Effector CD8-positive, alpha-beta T cell (primary cell): ENCODE data around the gene RPN1.
"Not testable (repeated sequence)": the region's sequence is repeated elsewhere in the genome, so short reads cannot be mapped to it uniquely, and the experiment has no call there.

ENCODE experiments used
- DNase-seq: peaks from one replicate; lab custom pipeline; 2025; lab: John Stamatoyannopoulos, UW

The RPN1 gene

GRCh38 chr3:128609294-128609693 lies 41.3 kb downstream of the RPN1 start:
- DNase-seq = no peak

DNA sequence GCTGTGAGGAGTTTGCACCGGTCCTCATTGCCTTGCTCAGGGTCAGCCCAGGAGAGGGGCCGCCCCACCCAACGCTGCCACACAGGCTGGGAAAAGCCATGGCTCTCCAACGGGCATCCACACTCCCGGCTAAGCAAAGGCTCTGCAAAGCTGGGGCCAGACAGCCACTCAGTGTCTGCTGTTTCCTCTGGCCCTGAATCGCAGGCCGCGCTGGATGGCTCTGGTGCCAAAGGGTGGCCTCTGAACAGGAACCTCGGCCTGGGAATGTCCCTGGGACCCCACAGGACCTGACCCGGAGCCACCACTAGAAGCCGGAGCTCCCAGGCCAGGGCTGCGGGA lies 42.9 kb downstream of the RPN1 start:
- DNase-seq = no peak

- DNase-seq = no peak
Observed at GRCh38 chr3:128606094-128606493, 44.5 kb downstream of the RPN1 start.

GRCh38 chr3:128605091-128606046 lies 45.2 kb downstream of the RPN1 start:
- DNase-seq = no peak

DNA sequence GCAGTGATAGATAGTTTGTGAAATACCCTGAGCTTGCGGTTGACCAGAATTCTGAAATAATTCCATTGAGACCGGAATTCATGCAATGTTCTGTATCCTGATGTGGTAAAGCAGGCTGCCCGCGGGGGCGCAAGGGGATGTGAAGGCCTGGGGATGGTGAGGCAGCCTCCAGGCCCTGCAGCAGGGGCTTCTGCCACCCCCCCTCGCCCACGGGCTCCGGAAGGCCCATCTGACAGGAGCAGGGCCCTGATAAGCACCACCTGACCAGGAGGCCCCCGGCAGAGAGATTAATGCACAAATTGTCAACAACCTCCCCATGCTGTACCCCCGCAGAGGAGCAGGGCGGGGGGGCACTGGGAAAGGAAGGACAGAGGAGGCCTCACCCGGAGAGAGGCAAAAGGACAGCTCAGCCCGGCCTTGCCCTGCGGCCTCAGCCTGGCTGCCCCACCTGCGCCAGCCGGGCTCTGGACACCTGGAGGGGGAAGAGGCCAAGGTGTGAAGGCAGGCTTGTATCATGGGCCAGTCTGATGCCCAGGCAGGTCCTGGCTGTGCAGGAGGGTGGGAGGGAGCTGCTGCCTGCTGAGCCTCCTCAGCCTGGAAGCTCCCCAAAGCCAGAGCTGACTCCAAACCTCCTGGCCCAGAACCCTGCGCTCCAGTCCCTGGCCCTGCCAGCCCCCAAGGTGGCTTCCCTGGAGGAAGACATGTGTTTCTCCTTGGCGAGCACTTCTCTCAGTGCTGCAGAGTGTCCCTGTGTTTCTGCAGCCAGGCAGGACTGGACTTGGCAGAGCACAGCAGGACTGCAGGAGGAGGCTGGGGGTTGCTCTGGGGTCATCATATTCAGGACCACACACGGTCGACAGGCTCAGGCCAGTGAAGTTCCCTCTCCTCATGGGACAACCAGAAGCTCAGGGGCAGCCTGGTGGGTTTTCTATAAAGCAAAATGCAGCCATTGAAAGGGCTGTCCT lies 46.5 kb downstream of the RPN1 start:
- no peak for DNase-seq

DNA sequence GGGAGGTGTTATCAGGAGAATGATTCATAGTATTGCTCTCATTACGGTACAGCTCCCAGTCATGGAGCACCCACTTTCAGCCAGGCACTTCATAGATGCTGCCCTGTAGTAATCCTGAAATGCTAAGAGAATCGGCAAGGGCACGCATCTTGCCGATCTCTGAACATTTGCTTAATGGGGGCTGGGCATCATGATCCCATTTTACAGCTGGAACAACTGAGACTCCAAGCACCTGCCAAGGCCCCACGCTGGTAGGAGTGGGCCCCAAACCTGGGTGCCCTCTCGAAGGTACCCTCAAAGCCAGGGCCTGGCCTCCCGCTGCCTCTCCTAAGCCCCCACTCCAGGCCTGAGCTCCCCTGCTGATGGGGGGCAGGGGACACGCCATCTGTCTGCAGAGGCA lies 47.3 kb downstream of the RPN1 start:
- no peak for DNase-seq

DNA sequence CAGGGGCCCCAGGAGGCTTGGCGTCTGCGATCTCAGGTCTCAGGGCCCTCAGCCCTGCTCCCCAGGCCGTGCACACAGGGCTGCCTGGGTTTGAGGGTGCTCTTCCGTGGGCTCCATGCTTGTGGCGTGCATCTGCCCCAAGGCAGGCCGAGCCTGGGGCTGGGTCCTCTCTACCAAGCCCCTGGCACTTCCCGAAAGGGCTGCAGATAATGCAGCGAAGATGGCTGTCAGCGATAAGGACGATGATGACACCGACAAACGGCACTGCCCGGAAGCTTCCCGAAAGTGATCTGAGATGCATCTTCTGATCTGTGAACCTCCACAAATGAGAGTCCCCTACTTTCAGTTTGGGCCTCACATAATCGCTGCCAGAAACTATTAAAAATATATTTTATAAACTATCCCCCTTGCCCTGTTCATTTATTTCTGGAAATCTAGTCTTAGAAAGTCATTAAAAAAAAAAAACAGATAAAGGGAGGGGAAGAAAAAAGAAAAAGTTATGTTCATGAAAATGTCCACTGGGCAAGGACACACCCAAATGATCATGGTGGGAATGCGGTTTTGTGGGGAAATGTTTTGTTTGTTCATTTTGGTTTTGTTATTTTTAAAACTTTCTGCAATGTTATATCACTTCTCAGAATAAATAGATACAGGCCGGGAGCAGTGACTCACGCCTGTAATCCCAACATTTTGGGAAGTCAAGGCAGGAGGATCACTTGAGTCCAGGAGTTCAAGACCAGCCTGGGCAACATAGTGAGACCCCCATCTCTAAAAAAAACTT lies 51.5 kb downstream of the RPN1 start:
- DNase-seq = no peak

- no peak for DNase-seq
Observed at GRCh38 chr3:128597900-128598299, 52.7 kb downstream of the RPN1 start.

- DNase-seq = no peak
Observed at GRCh38 chr3:128592864-128593263, 57.8 kb downstream of the RPN1 start.

DNA sequence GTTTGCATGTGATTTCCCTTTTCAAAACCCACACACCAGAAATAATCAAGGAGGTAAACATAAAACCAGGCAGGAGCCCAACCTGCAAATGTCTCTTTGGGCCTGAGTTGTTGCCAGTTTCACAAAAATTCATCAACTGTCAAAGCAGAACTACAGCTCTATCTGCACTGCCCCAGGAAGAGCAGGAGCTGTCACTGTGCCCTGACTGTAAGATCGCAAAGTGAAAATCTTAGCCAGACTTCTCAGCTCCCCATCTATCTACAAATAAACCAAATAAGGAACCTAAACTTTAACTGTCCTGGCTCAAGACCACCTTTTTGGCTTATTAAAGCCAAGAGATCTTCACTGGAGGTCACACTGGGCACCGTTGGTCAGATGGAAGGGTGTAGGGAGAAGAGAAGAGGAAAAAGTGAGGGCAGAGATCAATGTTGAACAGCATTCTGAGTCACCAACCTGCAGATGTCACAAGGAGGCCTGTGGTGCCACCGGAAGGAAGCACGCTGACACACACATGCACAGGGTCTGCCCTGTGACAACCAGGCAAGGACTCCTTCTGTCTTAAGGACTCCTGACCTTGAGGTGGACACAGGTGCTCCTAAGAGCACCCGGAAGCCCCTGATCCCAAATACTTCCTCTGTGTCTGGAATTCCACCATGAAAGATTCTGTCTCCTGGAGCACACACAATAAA lies 58.7 kb downstream of the RPN1 start:
- DNase-seq = no peak

GRCh38 chr3:128590948-128591347 lies 59.7 kb downstream of the RPN1 start:
- no peak for DNase-seq

- DNase-seq = not testable (repeated sequence)
Observed at GRCh38 chr3:128589985-128590384, 60.6 kb downstream of the RPN1 start.

DNA sequence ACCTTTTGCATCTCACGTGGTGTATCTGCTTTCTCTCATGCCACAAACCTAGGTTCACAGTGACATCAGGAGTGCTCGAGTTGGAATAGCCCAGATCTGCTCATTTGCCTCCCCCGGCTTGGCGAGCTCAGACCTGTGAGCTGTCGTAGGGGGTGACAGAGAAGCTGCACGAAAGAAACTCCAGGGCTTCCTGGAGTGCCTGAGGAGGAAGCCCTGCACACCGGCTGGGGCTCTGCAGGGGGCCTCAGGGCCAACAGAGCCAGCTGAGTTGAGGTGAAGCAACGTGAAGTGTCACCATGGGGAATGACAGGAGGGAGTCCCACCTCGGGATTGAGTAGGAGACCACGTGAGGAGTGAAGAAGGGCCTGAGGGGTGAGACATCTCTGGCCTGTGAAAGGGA lies 62.5 kb downstream of the RPN1 start:
- DNase-seq = no peak

DNA sequence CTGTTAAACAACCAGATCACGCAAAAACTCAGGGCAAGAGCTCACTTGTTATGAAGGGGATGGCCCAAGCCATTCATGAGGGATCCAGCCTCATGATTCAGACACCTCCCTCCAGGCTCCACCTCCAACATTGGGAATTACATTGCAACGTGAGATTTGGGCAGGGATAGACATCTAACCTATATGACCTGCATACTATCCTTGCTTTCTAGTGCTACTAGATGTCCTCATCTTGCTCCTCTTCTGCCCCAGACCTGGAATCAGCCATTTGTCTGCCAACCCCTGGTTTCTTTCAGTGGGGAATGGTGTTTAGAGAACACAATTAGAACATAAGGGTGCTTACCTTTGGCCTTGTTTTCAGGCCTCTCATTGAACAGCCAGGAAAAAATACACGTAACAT lies 63.2 kb downstream of the RPN1 start:
- DNase-seq = no peak

GRCh38 chr3:128586932-128587331 lies 63.7 kb downstream of the RPN1 start:
- not testable (repeated sequence) for DNase-seq

GRCh38 chr3:128586391-128586790 lies 64.2 kb downstream of the RPN1 start:
- DNase-seq = not testable (repeated sequence)

DNA sequence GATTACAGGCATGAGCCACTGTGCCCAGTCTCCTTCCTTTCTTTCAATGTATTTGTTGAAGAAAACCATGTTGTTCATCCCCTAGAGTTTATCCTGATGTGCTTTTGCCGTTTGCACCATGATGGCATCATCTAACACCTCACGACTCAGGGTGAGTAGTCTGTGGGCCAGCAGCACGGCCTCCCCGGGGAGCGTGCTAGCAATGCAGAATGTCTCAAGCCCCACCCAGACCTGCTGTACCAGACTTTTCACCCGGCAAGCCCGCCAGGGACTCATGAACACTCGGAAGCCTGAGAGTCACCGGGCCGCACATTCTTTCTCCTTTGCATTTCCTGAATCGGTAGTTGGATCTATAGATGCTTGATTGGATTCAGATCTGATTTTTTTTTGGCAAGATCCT lies 64.6 kb downstream of the RPN1 start:
- no peak for DNase-seq

GRCh38 chr3:128585189-128585588 lies 65.4 kb downstream of the RPN1 start:
- DNase-seq = no peak

DNA sequence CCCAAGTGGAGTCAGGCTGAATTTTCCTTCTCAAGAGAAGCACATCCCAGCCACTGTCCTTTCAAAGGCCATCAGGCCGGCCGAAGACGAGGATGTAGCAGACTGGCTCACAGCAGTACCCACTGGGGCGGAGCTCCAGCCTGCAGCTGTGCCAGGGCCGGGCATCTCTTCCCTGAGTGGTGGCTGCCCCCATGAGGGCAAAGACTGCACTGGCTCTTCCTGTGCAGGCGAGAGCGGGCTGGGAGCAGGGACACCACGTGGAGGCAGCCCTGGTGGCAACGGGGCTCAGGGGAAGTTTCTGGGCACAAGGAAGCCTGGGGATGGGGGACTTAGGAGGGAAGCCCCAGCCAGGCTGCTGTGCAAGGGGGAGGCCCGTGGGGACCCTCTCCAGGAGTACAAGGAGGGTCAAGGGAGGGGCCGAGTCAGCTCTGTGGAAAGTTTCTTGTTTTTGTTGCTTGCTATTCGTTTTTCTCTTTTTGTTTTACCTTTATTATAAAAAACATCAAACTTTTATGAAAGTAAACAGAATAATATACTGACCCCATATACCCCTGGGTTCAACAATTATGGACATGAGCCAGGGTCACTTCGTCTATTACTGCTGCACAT lies 66.1 kb downstream of the RPN1 start:
- no peak for DNase-seq

DNA sequence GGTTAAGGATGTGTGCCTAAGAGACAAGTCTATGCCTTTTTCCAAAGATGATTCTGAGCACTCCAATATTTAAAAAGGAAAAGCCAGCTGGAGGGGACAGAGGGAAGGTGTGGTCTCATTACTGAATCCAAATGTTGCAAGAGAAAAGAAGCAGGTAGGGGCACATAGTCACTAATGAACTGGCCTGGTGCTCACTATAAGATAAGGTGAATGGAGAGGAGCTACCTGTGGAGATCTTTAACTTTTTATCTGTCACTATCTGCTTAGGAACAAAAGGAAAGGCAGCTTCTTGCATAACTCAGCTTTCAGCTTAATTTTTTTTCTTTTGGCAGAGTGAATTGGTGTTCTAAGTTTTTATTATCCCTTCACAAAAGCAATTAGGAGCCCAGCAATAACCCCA lies 69.1 kb downstream of the RPN1 start:
- no peak for DNase-seq

DNA sequence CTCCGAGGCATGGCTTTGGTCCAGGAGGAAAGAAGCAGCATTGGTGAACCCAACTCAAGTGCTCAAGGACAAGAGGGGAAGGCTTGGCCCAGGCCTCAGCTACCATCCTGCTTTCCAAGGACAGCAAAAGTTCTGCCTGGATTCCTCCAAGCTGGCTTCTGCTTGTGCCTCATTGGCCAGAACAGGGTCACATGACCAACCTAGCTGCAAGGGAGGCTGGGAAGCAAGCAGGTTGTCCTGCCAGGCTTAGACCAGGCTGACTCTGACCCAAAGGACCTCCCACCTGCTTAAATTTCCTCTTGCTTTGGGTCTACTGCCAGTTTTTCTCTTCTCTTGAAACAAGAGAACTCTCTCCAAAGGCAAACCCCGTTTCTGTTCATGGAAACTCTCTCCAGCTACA lies 70.7 kb downstream of the RPN1 start:
- no peak for DNase-seq
